Liver (tissue), 9 donors: ENCODE results near the gene RD3L. TPM values are rescaled to one million over a fixed set of nuclear protein-coding genes. Genes with fewer than 3 reads are reported as not detected.
A peak's percentile ranks its signal among the peaks of the same experiment; 100 is the strongest.

Experiments
- DNase-seq: peaks from one replicate; pipeline ENCODE4 v3.0.0-alpha.2; 2017; ENCODE audit warnings: low spot score
- H3K27ac ChIP-seq, 2 donors: one replicate each; pipeline ENCODE4 v1.7.0; 2013; ENCODE audit warnings: inconsistent platforms in 2 of 2, low read length in 2 of 2, control low read depth in 1 of 2, low read depth in 1 of 2, mild to moderate bottlenecking in 1 of 2
- H3K27me3 ChIP-seq, 4 donors: one replicate each; pipeline versions ENCODE4 v1.6.1 to v1.7.0; 2013; ENCODE audit warnings: low read length in 3 of 4, inconsistent platforms in 1 of 4, mild to moderate bottlenecking in 1 of 4, moderate library complexity in 1 of 4; ENCODE audit not compliant: control insufficient read depth in 4 of 4, insufficient read depth in 4 of 4
- H3K36me3 ChIP-seq, 4 donors: one replicate each; pipeline versions ENCODE4 v1.6.1 to v1.7.0; 2013; ENCODE audit warnings: low read length in 3 of 4, mild to moderate bottlenecking in 3 of 4, low read depth in 1 of 4, moderate library complexity in 1 of 4; ENCODE audit not compliant: control insufficient read depth in 4 of 4, insufficient read depth in 3 of 4
- H3K4me1 ChIP-seq, 4 donors: one replicate each; pipeline versions ENCODE4 v1.6.1 to v1.7.0; 2013; ENCODE audit warnings: low read length in 3 of 4, mild to moderate bottlenecking in 3 of 4, moderate library complexity in 1 of 4; ENCODE audit not compliant: control insufficient read depth in 4 of 4, insufficient read depth in 4 of 4
- H3K4me3 ChIP-seq, 3 donors: one replicate each; pipeline versions ENCODE4 v1.6.1 to v1.7.0; 2013; ENCODE audit warnings: low read length in 3 of 3, control low read depth in 1 of 3, low read depth in 1 of 3, mild to moderate bottlenecking in 1 of 3
- H3K9ac ChIP-seq, 2 donors: one replicate each; pipeline ENCODE4 v1.7.0; 2013; ENCODE audit warnings: low read length in 2 of 2, mild to moderate bottlenecking in 2 of 2, moderate library complexity in 2 of 2, control low read depth in 1 of 2, low read depth in 1 of 2
- H3K9me3 ChIP-seq, 4 donors: one replicate each; pipeline versions ENCODE4 v1.6.1 to v1.7.0; 2013; ENCODE audit warnings: low read length in 3 of 4; ENCODE audit not compliant: control insufficient read depth in 4 of 4
- ATF3 ChIP-seq: IDR thresholded peaks from 2 replicates; pipeline ENCODE4 v1.6.1; 2016; ENCODE audit warnings: antibody characterized with exemption
- CTCF ChIP-seq: fragments of 150-350 bp; IDR thresholded peaks from 2 replicates; pipeline ENCODE4 v1.5.1; 2017; ENCODE audit warnings: improper control_type of control experiment, low read depth, low read length; ENCODE audit not compliant: missing input control
- EGR1 ChIP-seq, 2 donors: IDR thresholded peaks; 2 replicates each; pipeline ENCODE4 v1.6.1; 2016 to 2018; ENCODE audit warnings: antibody characterized with exemption in 2 of 2, low read depth in 2 of 2
- FOXA1 ChIP-seq: IDR thresholded peaks from 2 replicates; pipeline ENCODE4 v1.6.1; 2016; ENCODE audit warnings: antibody characterized with exemption
- FOXA2 ChIP-seq: IDR thresholded peaks from 2 replicates; pipeline ENCODE4 v1.6.1; 2016; ENCODE audit warnings: antibody characterized with exemption
- HNF4A ChIP-seq, 2 donors: conservative IDR thresholded peaks; 2 replicates each; pipeline ENCODE4 v1.6.1; 2016; ENCODE audit warnings: antibody characterized with exemption in 2 of 2, mild to moderate bottlenecking in 2 of 2
- HNF4G ChIP-seq: IDR thresholded peaks from 2 replicates; pipeline ENCODE4 v1.6.1; 2016; ENCODE audit warnings: antibody characterized with exemption
- JUND ChIP-seq, 2 donors: IDR thresholded peaks; 2 replicates each; pipeline ENCODE4 v1.6.1; 2016; ENCODE audit warnings: antibody characterized with exemption in 2 of 2
- MAX ChIP-seq: IDR thresholded peaks from 2 replicates; pipeline ENCODE4 v1.6.1; 2016; ENCODE audit warnings: antibody characterized with exemption
- NR2F2 ChIP-seq: IDR thresholded peaks from 2 replicates; pipeline ENCODE4 v1.6.1; 2016; ENCODE audit warnings: antibody characterized with exemption
- RAD21 ChIP-seq, 2 donors: IDR thresholded peaks; 2 replicates each; pipeline ENCODE4 v1.6.1; 2016; ENCODE audit warnings: antibody characterized with exemption in 2 of 2, mild to moderate bottlenecking in 2 of 2
- RXRA ChIP-seq, 2 donors: IDR thresholded peaks; 2 replicates each; pipeline ENCODE4 v1.6.1; 2017 to 2018; ENCODE audit warnings: antibody characterized with exemption in 2 of 2, mild to moderate bottlenecking in 1 of 2
- SP1 ChIP-seq: IDR thresholded peaks from 2 replicates; pipeline ENCODE4 v1.6.1; 2018; ENCODE audit warnings: antibody characterized with exemption, mild to moderate bottlenecking
- TAF1 ChIP-seq: conservative IDR thresholded peaks from 2 replicates; pipeline ENCODE4 v1.6.1; 2016; ENCODE audit warnings: antibody characterized with exemption, mild to moderate bottlenecking
- YY1 ChIP-seq: IDR thresholded peaks from 2 replicates; pipeline ENCODE4 v1.6.1; 2016; ENCODE audit warnings: antibody characterized with exemption, mild to moderate bottlenecking
- WGBS: extraction: QIAGEN DNeasy Blood & Tissue Kit; methylation state at CpG from one replicate; pipeline ENCODE4 v1.1.7; 2013; 5-methylcytosine and 5-hydroxymethylcytosine counted together
- polyA plus RNA-seq, 2 donors: library from polyadenylated mRNA; stranded (reverse) in 1 of 2; unstranded in 1 of 2; fragments of 200-250 nt in 1 of 2; fragments of >200 nt in 1 of 2; fragmentation: Nextera tagmentation in 1 of 2; extraction: Ambion mirVana in 1 of 2; gene quantifications; one replicate each; pipeline versions ENCODE4 v1.2.1 to v1.2.3, GENCODE V29; 2013 to 2015
- total RNA-seq, 2 donors: library from RNA; depleted of rRNA; stranded (reverse); fragments of >200 nt; gene quantifications; one replicate each; pipeline ENCODE4 v1.2.3, GENCODE V29; 2014
- TF ChIP-seq, protein P1 (sequence below): IDR thresholded peaks from 2 replicates; pipeline ENCODE4 v1.6.1; 2016; ENCODE audit warnings: antibody characterized with exemption, mild to moderate bottlenecking
- TF ChIP-seq, protein P2 (sequence below): IDR thresholded peaks from 2 replicates; pipeline ENCODE4 v1.6.1; 2016; ENCODE audit warnings: antibody characterized with exemption
- donor health status: healthy.
- donor health status: healthy.
- donor health status: healthy.
- donor health status: healthy.
- donor health status: healthy.

Gene RD3L
- total and polyA plus RNA-seq, 4 donors: 0.09 to 0.64 (median 0.19) TPM

DNA sequence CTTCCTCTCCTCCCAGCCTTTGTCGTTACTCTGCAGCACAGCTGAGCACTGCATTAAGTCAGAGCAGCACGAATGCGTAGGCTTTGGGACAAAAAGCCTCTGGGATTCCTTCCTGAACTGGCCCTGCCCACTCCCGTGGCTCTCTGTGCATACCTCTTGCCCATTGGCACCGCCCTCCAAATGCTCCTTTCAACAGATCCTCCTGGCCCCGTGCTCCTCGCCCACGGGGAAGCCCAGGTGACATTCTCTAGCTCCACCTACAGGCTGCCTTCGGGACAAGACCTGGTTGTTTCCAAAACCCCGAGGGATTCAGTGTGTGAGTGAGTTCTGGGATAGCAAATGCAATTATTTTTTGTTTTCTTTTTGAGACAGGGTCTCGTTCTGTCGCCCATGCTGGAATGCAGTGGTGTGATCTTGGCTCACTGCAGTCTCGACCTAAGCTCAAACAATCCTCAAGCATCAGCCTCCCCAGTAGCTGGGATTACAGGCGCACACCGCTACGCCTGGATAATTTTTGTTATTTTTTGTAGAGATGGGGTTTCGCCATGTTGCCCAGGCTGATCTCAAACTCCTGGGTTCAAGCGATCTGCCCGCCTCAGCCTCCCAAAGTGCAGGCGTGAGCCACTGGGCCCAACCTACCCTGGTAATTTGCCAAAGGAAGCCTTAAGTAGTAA, 31.9 kb downstream of the RD3L start:
- Histone ChIP-seq H3K27ac (no peak overlapping the region), H3K4me1 (peaks cover 3 to 18% (median 9%) of the 10 kb centered on the region in 4 donors), H3K9ac (peak overlapping the region in 1 of 2 donors; percentile 74), H3K36me3 (peaks cover 6 to 30% (median 27%) of the 10 kb centered on the region in 4 donors), H3K4me3 (no peak overlapping the region), H3K27me3 (no peaks in the 10 kb centered on the region), H3K9me3 (no peaks in the 10 kb centered on the region)
- peak; percentile 74 for DNase-seq
- WGBS: 24% methylated on average over 20 of the region's 20 CpGs
- TF ChIP-seq EGR1 (IDR thresholded peaks at IDR 0.05; ENCODE audit: low read depth in 2 of 2) (peak in 1 of 2 donors; percentile 78), RXRA (IDR thresholded peaks at IDR 0.05) (peak; percentile 50 to 60), CTCF (peak; percentile 85), HNF4A (conservative IDR thresholded peaks at IDR 0.05) (peak; percentile 32 to 37), YY1 (peak; percentile 49), ATF3 (no peak), MAX (peak; percentile 72), NR2F2 (no peak), JUND (IDR thresholded peaks at IDR 0.05) (no peak), RAD21 (IDR thresholded peaks at IDR 0.05) (peak; percentile 98), SP1 (peak; percentile 55)
- TF ChIP-seq, protein P1, sequence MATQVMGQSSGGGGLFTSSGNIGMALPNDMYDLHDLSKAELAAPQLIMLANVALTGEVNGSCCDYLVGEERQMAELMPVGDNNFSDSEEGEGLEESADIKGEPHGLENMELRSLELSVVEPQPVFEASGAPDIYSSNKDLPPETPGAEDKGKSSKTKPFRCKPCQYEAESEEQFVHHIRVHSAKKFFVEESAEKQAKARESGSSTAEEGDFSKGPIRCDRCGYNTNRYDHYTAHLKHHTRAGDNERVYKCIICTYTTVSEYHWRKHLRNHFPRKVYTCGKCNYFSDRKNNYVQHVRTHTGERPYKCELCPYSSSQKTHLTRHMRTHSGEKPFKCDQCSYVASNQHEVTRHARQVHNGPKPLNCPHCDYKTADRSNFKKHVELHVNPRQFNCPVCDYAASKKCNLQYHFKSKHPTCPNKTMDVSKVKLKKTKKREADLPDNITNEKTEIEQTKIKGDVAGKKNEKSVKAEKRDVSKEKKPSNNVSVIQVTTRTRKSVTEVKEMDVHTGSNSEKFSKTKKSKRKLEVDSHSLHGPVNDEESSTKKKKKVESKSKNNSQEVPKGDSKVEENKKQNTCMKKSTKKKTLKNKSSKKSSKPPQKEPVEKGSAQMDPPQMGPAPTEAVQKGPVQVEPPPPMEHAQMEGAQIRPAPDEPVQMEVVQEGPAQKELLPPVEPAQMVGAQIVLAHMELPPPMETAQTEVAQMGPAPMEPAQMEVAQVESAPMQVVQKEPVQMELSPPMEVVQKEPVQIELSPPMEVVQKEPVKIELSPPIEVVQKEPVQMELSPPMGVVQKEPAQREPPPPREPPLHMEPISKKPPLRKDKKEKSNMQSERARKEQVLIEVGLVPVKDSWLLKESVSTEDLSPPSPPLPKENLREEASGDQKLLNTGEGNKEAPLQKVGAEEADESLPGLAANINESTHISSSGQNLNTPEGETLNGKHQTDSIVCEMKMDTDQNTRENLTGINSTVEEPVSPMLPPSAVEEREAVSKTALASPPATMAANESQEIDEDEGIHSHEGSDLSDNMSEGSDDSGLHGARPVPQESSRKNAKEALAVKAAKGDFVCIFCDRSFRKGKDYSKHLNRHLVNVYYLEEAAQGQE: no peak

- Histone ChIP-seq H3K9ac (peak overlapping the region in 1 of 2 donors; percentile 74), H3K4me3 (no peak overlapping the region), H3K27me3 (no peaks in the 10 kb centered on the region), H3K27ac (no peak overlapping the region), H3K4me1 (peaks cover 3 to 18% (median 9%) of the 10 kb centered on the region in 4 donors), H3K9me3 (no peaks in the 10 kb centered on the region), H3K36me3 (peaks cover 6 to 29% (median 26%) of the 10 kb centered on the region in 4 donors)
- WGBS: 86% methylated on average over 26 of the region's 26 CpGs
- DNase-seq: no peak
- TF ChIP-seq SP1: no peak
- no peak for TF ChIP-seq RXRA (IDR thresholded peaks at IDR 0.05)
- TF ChIP-seq NR2F2: no peak
- TF ChIP-seq, protein P2, sequence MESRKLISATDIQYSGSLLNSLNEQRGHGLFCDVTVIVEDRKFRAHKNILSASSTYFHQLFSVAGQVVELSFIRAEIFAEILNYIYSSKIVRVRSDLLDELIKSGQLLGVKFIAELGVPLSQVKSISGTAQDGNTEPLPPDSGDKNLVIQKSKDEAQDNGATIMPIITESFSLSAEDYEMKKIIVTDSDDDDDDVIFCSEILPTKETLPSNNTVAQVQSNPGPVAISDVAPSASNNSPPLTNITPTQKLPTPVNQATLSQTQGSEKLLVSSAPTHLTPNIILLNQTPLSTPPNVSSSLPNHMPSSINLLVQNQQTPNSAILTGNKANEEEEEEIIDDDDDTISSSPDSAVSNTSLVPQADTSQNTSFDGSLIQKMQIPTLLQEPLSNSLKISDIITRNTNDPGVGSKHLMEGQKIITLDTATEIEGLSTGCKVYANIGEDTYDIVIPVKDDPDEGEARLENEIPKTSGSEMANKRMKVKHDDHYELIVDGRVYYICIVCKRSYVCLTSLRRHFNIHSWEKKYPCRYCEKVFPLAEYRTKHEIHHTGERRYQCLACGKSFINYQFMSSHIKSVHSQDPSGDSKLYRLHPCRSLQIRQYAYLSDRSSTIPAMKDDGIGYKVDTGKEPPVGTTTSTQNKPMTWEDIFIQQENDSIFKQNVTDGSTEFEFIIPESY: no peak
- no peak for TF ChIP-seq YY1
- TF ChIP-seq ATF3: no peak
- TF ChIP-seq MAX: no peak
- TF ChIP-seq TAF1: no peak
- no peak for TF ChIP-seq EGR1 (IDR thresholded peaks at IDR 0.05; ENCODE audit: low read depth in 2 of 2)
- no peak for TF ChIP-seq JUND (IDR thresholded peaks at IDR 0.05)
- no peak for TF ChIP-seq HNF4A (conservative IDR thresholded peaks at IDR 0.05)
- no peak for TF ChIP-seq CTCF
- no peak for TF ChIP-seq RAD21 (IDR thresholded peaks at IDR 0.05)
- TF ChIP-seq FOXA1: no peak
- TF ChIP-seq FOXA2: no peak
- TF ChIP-seq HNF4G: no peak
Observed at GRCh38 chr14:103909531-103910261, 32.6 kb downstream of the RD3L start.
